Measurements from ENCODE around the gene RNU1-3.
"Not testable (repeated sequence)": the region's sequence is repeated elsewhere in the genome, so short reads cannot be mapped to it uniquely, and the experiment has no call there.

The RNU1-3 gene

DNA sequence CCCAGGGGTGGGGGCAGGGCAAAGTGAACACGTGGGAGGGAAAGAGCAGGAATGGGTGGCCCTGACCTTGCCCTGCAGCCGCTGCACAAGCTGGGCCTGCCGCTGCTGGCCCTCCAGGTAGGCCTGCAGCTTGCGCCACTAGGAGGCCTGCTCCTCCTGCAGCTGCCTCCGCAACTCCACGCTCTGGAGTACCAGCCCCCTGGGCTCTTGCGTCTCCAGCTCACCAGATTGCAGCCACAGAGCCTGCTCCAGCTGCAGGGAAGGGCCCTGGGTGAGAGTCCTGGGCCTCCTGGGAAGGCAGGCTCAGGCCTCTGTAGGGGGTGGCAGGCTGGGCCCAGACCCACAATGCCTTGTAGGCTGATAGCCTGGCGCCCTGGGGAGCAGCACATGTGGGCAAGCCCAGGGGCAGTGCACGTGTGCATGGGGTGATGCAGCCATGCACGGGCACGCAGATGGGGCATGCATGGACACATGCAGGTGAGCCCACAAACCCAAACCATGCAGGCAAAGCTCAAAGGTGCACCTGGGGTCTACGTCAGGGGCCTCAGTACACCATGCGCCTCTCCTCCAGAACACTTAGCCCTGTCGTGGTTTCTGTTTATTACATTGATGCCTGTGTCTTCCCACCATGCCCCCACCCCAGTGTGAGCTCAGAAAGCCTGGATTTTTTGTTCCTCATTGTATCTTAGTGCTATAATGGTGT lies 9.6 kb downstream of the RNU1-3 start:
- in situ Hi-C loops (cut with MboI; ENCODE audit: low sequenced_read_pairs), result not testable (repeated sequence)

DNA sequence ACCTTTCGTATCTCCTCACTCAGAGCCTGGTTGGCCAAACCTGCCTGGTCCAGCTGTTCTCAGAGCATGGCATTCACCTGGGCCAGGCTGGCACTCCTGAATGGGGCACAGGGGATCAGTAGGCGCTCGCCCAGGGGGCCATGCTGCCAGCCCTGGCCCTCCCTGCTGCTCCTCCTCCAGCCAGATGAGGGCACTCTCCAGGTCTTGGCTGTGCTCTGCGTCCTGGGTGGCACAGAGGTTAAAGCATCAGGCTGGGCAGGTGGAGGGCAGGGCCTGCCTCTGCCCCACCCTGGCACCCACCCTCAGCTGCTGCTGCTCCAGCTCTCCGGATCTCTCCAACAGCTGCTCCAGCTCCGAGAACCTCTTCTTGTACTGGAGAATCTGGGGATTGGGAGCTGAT lies 10.2 kb downstream of the RNU1-3 start:
- in situ Hi-C loops (cut with MboI; ENCODE audit: low sequenced_read_pairs), result not testable (repeated sequence)

DNA sequence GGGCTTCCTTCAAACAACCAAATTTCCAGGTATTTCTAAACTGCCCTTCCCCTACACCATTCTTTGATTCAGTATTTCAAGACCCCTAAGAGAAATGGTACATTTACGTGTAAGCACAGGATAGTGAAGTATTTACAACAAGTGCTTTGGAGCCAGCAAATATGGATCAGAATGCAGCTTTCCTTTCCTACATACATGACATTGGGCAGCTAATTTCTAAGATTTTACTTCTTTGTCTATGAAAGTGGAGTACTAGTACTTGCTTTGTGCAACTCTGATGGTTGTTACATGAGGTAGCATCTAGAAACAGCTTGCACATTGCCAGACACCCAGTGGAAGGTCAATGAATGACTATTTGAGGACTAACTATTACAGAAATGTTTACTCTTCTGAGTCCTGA lies 15.2 kb downstream of the RNU1-3 start:
- in situ Hi-C loops (cut with MboI; ENCODE audit: low sequenced_read_pairs), result not testable (repeated sequence)

DNA sequence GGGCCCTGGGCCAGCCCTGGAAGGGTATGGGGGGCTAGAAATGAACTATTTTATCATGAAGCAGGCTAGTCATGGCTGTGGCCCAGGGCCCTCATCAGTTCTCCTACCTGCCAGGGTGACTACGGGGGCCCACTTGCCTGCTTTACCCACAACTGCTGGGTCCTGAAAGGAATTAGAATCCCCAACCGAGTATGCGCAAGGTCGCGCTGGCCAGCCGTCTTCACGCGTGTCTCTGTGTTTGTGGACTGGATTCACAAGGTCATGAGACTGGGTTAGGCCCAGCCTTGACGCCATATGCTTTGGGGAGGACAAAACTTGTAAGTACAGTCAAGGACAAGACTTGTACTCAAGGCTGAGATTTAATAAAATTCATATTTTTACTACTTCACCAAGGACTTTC lies 16.8 kb downstream of the RNU1-3 start:
- in situ Hi-C loops (cut with MboI; ENCODE audit: low sequenced_read_pairs), result not testable (repeated sequence)

DNA sequence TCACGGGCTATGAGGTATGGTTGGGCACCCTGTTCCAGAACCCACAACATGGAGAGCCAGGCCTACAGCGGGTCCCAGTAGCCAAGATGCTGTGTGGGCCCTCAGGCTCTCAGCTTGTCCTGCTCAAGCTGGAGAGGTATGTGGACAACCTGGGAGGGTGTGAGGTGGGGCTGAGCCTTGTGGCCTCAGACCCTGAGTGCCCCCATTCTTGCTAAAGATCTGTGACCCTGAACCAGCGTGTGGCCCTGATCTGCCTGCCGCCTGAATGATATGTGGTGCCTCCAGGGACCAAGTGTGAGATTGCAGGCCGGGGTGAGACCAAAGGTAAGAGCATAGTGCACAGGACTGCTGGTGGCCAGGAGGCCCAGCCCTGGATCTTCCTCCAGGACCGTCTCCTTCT lies 17.4 kb downstream of the RNU1-3 start:
- in situ Hi-C loops (cut with MboI; ENCODE audit: low sequenced_read_pairs), result not testable (repeated sequence)

DNA sequence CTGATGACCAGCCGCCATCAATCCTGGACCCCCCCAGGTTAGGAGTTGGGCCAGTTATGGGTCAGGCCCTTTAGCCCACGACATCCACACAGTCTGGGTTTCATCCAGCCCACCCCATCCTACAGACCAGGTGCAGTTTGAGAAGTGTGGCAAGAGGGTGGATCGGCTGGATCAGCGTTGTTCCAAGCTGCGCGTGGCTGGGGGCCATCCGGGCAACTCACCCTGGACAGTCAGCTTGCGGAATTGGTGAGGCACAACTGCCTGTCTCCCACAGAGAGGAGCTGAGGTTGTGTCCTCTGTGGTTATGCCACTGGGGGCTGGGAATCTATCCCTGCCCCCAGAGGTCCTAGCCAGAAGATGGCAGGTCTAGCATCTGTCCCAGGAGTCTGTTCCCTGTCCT lies 18.0 kb downstream of the RNU1-3 start:
- in situ Hi-C loops (cut with MboI; ENCODE audit: low sequenced_read_pairs), result not testable (repeated sequence)

DNA sequence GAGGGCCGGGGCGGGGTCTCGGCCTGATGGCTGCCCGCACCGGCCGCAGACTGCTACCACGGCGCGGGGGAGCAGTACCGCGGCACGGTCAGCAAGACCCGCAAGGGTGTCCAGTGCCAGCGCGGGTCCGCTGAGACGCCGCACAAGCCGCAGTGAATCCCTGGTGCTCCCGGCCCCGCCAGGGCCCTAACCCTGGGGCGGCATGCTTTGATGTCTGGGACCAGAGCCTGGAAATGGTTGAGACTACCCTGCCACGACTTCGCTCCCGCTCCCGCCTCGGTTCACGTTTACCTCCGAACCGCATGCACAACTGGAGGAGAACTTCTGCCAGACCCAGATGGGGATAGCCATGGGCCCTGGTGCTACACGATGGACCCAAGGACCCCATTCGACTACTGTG lies 18.5 kb downstream of the RNU1-3 start:
- in situ Hi-C loops (cut with MboI; ENCODE audit: low sequenced_read_pairs), result not testable (repeated sequence)

DNA sequence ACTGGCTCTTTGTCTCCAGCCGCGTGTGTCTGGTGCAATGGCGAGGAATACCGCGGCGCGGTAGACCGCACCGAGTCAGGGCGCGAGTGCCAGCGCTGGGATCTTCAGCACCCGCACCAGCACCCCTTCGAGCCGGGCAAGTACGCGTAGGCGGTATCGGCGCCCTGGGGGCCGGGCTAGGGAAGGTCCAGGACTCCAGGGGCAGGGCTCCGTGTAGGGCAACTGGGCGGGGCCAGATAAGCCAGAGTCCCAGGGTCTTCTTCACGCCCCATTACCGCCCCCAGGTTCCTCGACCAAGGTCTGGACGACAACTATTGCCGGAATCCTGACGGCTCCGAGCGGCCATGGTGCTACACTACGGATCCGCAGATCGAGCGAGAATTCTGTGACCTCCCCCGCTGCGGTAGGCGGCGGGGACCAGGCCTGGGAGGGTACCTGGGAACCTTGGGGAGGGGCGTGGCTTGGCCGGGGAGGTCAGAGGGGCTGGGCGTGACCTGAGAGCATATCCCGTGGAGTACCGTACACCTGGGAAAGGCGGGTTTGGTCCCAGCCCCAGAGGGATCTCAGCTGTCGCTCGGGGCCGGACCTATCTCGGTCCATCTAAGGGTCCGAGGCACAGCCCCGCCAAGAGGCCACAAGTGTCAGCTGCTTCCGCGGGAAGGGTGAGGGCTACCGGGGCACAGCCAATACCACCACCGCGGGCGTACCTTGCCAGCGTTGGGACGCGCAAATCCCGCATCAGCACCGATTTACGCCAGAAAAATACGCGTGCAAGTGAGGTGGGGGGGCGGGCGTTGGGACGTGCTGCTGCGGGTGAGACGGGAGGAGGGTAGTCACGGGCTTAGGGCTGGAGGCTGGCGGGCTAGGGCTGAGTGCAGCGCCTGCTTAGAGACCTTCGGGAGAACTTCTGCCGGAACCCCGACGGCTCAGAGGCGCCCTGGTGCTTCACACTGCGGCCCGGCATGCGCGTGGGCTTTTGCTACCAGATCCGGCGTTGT lies 19.3 kb downstream of the RNU1-3 start:
- in situ Hi-C loops (cut with MboI; ENCODE audit: low sequenced_read_pairs), result not testable (repeated sequence)

DNA sequence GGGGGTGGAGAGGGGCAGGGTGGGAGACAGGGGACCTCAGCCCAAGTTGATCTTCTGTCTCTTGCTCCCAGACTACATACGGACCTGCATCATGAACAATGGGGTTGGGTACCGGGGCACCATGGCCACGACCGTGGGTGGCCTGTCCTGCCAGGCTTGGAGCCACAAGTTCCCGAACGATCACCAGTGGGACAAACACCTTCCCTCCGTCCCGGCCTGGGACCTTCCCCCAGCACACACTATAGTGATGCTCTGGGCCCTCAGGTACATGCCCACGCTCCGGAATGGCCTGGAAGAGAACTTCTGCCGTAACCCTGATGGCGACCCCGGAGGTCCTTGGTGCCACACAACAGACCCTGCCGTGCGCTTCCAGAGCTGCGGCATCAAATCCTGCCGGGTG lies 20.0 kb downstream of the RNU1-3 start:
- in situ Hi-C loops (cut with MboI; ENCODE audit: low sequenced_read_pairs), result not testable (repeated sequence)

DNA sequence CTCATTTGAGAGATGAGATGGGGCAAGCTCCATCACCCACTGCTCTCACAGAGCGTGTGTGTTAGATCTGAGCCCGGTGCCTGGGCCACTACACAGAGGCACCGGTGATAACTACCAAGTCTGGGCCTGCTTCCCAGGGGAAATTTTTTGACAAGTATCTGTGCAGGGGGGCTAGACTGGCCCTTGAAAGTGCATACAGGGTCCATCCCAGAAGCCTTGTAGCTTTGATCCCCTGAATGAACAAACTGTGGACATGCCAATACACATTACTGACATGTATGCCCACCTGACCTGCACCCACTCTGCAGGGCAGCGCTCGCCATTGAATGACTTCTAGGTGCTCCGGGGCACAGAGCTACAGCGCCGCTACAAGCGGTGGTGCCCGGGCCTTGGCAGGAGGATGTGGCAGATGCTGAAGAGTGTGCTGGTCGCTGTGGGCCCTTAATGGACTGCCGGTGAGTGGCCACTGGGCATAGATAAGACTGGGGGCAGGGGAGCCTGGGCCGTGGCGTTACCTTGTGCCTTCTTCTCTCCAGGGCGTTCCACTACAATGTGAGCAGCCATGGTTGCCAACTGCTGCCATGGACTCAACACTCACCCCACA lies 20.6 kb downstream of the RNU1-3 start:
- in situ Hi-C loops (cut with MboI; ENCODE audit: low sequenced_read_pairs), result not testable (repeated sequence)

DNA sequence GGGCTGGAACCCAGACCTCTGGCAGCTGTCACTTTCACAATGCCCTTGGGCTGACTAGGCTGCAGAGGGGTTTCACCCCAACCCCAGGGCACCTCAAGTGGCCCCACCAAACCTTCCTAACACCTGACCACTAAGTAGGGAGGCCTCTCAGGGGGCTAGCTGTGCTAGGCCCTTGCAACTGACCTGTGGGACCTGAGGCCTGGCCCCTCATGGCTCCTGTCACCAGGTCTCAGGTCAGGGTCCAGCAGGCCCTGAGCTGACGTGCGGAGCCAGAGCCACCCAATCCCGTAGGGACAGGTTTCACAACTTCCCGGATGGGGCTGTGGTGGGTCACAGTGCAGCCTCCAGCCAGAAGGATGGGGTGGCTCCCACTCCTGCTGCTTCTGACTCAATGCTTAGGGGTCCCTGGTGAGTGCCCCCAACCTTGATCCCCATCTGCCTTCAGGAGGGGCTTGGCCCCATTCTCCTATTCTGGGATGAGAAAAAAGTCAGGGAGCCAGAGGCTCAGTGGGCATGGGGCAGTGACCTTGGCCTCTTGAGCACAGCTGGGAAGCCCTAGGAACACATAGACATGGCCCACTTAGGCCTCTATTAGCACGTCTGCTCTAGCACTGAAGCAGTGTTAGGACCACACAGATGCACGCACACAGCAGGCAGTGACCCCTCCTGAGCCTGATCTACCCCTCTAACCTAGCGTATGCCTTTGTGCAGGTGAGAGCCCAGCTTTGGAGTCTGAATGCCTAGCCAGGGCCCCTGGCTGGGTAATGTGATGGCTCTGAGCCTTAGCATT lies 21.3 kb downstream of the RNU1-3 start:
- in situ Hi-C loops (cut with MboI; ENCODE audit: low sequenced_read_pairs), result not testable (repeated sequence)

DNA sequence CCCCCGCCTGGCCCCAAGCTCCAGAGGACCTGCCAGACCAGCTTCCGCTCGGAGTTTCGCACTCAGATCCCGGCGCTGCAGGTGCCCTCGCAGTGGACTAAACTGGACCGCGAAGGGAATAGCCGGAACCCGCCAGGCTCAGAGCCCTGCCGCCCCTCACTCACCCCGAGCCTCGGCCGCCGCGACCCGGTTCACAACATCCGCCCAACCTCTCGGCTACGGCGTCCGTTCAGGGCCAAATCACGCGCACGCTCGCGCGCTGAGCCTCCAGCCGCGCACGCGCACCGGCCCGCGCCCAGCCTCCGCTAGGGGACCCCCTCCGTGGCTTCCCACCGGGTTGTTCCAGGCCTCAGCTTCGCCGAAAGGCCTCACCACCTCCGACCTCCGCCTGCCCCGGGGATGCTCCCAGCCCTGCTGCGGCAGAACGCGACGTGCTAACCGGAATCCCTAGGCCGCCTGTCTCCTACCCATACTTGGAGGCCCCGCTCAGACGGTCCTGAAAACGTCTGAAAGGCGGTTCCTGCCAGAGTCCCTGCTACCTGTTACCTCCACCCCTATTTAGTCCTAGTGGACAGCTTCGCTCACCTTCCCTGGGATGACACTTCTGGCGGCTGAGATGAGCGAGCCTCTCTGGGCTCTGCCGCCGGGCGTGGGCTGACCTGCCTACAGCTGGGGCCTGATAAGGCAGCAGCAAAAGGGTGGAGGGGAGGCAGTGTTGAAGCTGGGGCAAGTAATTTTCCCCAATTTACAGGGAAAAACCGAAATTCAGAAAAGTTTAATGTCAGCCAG lies 22.1 kb downstream of the RNU1-3 start:
- in situ Hi-C loops (cut with MboI; ENCODE audit: low sequenced_read_pairs), result not testable (repeated sequence)

DNA sequence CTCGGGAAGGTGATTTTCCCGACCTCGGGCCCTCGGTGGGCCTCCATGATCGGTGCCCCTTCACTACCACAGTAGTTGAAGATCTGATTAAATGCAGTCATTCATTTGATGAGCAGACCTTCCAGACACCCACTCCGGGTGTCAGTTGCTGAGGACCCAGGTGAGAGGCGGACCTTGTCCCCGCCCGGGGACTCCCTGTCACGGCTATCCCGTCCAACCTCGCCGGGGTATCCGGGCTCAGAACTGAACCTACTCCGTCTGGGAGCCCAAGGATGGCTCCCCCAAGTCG lies 22.6 kb downstream of the RNU1-3 start:
- in situ Hi-C loops (cut with MboI; ENCODE audit: low sequenced_read_pairs), result no loop called here

DNA sequence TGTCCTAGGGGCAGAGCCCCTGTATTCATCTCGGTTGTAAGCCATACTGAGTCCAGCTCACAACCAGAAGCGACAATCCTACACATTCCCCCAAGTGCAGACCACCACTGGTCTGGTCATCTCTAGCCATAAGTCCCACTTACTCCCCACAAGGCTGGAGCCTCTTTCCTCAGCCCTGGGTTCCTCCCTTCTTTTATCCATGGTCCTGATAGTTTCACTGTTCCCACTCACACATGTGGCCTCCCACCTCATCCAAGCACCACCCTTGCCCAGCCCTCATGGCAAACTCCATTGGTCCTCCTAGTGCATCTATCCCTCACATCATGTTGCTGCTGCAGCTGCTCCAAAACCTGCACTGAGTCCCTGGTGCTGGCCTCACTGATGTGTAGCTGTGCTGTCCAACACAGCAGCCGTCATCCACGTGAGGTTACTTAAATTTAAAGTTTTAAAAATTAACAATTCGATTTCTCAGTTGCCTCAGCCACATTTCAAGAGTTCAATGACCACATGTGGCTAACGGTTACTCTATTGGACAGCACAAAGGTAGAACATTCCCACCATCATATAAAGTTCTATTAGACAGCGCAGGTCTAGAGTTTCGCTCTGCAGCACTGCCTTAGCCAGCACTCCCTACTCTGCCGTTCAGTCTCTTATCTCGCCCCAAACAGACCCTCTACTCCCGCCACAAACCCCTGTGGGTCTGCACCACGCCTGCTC lies 23.1 kb downstream of the RNU1-3 start:
- in situ Hi-C loops (cut with MboI; ENCODE audit: low sequenced_read_pairs), result not testable (repeated sequence)

DNA sequence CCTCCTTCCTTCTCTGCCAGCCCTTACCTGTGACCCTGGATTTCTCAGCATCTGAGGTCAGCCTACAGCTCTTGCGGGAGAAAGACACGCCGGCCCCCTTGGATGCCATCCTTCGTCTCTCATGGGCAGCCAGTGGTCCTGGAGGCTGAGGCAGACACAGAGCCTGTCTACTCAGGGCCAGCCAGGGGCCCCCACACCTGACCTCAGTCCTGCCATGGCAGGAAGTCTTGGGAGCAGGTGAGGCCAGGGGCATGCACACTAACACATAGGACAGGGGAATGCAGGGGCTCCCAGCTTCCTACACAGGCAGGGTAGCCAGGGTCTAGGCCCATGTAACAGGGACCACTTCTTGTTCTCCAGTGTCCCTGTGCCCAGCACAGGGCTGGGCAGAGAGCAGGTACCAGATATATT lies 23.7 kb downstream of the RNU1-3 start:
- in situ Hi-C loops (cut with MboI; ENCODE audit: low sequenced_read_pairs), result not testable (repeated sequence)

DNA sequence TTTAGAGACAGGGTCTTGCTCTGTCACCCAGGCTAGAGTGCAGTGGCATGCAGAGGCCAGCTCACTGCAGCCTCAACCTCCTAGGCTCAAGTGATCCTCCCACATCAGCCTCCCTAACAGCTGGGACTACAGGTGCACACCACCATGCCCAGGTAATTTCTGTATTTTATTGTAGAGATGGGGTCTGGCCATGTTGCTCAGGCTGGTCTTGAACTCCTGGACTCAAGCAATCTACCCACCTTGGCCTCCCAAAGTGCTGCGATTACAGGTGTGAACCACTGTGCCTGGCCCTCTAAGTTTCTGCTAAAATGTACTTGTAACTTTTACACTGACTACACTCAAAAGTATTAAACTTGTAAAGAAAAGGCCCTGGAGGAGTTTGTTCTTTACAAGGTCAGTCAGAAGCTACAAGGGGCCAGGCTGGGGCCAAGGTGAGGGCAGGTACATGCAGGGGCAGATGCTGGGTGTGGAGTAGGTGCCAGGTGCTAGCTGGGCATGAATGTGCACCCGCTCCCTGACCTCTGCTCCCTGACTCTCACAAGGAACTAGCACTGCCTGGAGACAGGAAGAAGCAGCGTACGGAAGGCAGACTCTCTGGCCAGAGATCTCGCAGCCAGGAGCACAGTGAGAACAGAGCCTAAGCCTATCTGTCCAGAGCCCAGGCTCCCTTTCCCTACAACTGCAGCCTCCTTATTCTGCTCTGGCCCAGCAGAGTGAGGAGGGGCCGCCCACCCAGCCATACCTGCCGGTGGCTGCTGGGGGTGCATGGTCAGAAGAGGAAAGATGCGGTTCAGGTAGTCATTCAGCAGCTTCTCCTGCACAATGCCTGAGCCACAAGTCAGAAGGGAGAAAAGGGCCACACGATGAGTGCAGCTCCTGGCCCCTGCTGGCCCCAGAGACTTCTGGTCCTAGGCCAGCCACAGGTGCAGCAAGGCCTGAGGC lies 24.5 kb downstream of the RNU1-3 start:
- in situ Hi-C loops (cut with MboI; ENCODE audit: low sequenced_read_pairs), result not testable (repeated sequence)

DNA sequence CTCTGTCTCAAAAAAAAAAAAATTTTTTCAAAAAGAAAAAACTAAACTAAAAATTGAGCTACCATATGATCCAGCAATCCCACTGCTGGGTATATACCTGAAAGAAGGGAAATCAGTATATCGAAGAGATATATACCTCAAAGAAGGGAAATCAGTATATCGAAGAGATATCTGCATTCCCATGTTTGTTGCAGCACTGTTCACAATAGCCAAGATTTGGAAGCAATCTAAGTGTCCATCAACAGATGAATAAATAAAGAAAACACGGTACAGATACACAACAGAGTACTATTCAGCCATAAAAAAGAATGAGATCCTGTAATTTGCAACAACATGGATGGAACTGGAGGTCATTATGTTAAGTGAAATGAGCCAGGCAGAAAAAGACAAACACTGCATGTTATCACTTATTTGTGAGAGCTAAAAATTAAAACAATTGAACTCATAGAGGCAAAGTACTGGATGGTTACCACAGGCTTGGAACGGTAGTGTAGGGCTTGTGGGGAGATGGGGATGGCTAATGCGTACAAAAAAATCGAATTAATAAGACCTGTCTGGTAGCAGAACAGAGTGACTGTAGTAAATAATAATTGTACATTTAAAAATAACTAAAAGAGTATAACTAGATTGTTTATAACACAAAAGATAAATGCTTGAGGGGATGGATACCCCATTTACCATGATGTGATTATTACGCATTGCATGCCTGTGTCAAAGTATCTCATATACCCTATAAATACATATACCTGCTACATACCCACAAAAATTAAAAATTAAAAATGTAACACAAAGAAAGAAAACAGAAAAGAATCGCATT lies 25.4 kb downstream of the RNU1-3 start:
- in situ Hi-C loops (cut with MboI; ENCODE audit: low sequenced_read_pairs), result not testable (repeated sequence)
